Ishikawa (cell line): Measurements from ENCODE around the gene TTC34.

ENCODE experiments used
- CEBPB ChIP-seq: IDR thresholded peaks from 2 replicates; pipeline ENCODE4 v1.6.1; 2012
- CREB1 ChIP-seq: IDR thresholded peaks from 2 replicates; pipeline ENCODE4 v1.6.1; 2012; ENCODE audit warnings: low read depth
- EGR1 ChIP-seq: IDR thresholded peaks from 2 replicates; pipeline ENCODE4 v1.6.1; 2012
- EP300 ChIP-seq: IDR thresholded peaks from 2 replicates; pipeline ENCODE4 v1.6.1; 2012; ENCODE audit warnings: borderline replicate concordance
- FOXM1 ChIP-seq: IDR thresholded peaks from 2 replicates; pipeline ENCODE4 v1.6.1; 2012; ENCODE audit warnings: low read depth, borderline replicate concordance
- NFIC ChIP-seq: IDR thresholded peaks from 2 replicates; pipeline ENCODE4 v1.6.1; 2012
- RAD21 ChIP-seq: IDR thresholded peaks from 2 replicates; pipeline ENCODE4 v1.6.1; 2012; ENCODE audit warnings: low read depth
- TAF1 ChIP-seq: IDR thresholded peaks from 2 replicates; pipeline ENCODE4 v1.6.1; 2012; ENCODE audit warnings: low read depth, mild to moderate bottlenecking
- TCF12 ChIP-seq: IDR thresholded peaks from 2 replicates; pipeline ENCODE4 v1.6.1; 2012; ENCODE audit warnings: low read depth
- TEAD4 ChIP-seq: IDR thresholded peaks from 2 replicates; pipeline ENCODE4 v1.6.1; 2012
- YY1 ChIP-seq: IDR thresholded peaks from 2 replicates; pipeline ENCODE4 v1.6.1; 2012; ENCODE audit warnings: low read depth
- ZBTB7A ChIP-seq: IDR thresholded peaks from 2 replicates; pipeline ENCODE4 v1.6.1; 2012; ENCODE audit warnings: low read depth
- TF ChIP-seq, protein P1 (sequence below): IDR thresholded peaks from 2 replicates; pipeline ENCODE4 v1.6.1; 2012; ENCODE audit warnings: low read depth, mild to moderate bottlenecking
- TF ChIP-seq, protein P2 (sequence below): IDR thresholded peaks from 2 replicates; pipeline ENCODE4 v1.6.1; 2012
- TF ChIP-seq, protein P3 (sequence below): IDR thresholded peaks from 2 replicates; pipeline ENCODE4 v1.6.1; 2012

The TTC34 gene

DNA sequence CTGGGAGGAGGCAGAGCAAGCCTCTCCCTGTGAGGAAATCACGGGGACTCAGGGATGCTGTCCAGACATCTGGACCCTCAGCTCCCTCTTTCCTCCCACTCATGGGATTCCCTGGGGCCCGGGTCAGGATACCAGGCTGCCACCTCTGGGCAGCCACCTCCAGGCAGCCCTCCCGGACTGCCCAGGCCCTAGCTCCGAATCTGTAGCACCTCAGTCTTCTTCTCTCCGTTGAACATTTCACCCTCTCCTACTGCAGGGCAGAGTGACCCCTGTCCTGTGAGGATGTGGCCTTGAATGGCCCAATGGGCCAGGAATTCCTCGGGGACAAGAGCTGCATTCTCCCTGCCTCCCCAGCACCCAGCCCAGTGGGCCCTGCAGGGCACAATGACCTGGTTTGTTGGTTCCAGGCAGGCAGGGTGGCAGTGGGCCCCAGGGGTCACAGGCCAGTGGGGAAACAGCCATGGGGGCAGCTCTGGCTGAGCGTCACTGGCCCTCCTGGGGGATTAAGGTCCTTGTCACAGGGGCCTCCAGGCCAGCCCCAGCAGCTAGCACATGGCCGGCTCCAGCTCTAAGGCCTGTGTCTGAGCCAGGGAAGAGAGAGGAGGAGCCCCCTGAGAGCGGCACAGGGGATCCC lies 9.5 kb upstream of the TTC34 start:
- TF ChIP-seq ZBTB7A (no peak), TCF12 (no peak), TAF1 (no peak), FOXM1 (no peak), NFIC (no peak), RAD21 (no peak), EP300 (no peak)
- TF ChIP-seq, protein P1, sequence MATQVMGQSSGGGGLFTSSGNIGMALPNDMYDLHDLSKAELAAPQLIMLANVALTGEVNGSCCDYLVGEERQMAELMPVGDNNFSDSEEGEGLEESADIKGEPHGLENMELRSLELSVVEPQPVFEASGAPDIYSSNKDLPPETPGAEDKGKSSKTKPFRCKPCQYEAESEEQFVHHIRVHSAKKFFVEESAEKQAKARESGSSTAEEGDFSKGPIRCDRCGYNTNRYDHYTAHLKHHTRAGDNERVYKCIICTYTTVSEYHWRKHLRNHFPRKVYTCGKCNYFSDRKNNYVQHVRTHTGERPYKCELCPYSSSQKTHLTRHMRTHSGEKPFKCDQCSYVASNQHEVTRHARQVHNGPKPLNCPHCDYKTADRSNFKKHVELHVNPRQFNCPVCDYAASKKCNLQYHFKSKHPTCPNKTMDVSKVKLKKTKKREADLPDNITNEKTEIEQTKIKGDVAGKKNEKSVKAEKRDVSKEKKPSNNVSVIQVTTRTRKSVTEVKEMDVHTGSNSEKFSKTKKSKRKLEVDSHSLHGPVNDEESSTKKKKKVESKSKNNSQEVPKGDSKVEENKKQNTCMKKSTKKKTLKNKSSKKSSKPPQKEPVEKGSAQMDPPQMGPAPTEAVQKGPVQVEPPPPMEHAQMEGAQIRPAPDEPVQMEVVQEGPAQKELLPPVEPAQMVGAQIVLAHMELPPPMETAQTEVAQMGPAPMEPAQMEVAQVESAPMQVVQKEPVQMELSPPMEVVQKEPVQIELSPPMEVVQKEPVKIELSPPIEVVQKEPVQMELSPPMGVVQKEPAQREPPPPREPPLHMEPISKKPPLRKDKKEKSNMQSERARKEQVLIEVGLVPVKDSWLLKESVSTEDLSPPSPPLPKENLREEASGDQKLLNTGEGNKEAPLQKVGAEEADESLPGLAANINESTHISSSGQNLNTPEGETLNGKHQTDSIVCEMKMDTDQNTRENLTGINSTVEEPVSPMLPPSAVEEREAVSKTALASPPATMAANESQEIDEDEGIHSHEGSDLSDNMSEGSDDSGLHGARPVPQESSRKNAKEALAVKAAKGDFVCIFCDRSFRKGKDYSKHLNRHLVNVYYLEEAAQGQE, result no peak

DNA sequence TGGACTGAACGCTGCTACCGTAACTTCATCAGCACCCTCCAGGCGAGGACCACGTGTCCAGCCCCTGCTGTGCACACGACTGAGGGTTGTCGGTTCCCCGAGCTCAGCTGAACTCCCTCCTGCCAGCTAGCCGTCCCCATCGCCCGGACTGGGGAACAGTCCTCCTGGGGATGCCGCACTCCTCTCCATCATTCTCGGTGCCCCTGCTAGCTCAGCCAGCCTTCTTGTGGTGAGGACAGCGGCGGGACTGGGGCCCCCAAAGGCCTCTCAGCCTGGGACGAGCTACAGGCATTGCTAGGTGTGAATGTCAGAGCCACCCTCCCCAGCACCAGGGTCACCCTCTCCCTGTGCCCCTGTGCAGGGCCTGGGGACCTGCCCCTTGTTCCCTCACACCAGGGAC lies 8.8 kb upstream of the TTC34 start:
- TF ChIP-seq TAF1, result no peak

DNA sequence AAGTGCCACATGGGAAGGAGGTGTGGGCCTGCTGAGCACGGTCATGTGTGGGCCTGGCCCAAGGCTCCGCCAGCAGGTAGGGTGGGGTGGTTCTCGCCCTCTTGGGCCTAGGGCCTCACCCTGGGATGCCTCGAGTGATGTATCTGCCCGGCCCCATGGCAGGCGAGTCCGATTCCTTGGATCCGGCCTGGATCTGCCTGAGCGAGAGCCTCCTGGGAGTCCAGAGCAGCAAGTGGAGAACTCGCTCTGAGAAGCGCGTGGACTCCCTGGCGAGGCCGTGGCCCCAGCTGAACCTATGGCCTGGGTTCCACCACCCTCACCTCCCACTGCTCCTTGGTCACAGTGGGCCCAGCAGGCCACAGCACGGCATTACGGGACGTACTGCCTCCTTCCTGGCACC lies 8.2 kb upstream of the TTC34 start:
- no peak for TF ChIP-seq ZBTB7A
- no peak for TF ChIP-seq TEAD4
- TF ChIP-seq TCF12, result no peak
- TF ChIP-seq, protein P2, sequence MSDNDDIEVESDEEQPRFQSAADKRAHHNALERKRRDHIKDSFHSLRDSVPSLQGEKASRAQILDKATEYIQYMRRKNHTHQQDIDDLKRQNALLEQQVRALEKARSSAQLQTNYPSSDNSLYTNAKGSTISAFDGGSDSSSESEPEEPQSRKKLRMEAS, result no peak
- no peak for TF ChIP-seq CREB1

DNA sequence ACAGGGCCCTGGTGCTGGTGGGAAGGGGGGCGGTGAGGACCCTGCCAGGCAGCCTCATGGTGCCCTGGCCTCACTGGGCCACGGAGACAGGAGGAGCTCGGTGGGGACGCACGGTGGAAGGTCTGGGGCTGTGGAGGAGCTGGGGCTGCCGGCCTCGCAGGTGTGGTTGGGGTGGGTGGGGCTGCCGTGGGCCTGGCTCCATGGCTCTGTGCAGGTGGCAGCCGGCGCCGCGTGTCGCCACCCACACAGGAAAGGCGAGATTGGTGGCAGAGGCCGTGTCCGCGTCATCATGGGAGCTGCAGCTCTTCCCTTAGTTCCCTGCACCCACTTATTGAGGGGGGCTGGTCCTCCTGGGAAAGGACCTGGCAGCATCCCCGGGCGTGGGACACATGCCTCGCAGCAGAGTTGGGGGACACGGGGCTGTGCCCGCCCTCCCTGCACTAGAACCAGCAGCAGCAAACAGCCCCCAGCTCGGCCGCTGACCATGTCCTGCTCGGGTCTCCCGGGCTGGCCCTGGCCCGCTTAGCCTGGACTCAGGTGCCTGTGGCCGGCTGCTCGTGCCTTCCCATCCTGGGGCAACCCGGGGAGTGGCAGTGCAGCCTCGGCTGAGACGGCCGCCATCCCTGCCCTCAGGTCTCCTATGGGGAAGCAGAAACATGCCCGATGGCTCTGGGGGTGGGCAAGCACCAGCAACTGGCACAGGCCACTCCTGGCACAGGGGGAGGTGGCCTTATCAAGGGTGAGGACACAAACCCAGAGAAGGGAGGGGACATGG lies 7.5 kb upstream of the TTC34 start:
- TF ChIP-seq, protein P3, sequence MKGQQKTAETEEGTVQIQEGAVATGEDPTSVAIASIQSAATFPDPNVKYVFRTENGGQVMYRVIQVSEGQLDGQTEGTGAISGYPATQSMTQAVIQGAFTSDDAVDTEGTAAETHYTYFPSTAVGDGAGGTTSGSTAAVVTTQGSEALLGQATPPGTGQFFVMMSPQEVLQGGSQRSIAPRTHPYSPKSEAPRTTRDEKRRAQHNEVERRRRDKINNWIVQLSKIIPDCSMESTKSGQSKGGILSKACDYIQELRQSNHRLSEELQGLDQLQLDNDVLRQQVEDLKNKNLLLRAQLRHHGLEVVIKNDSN, result no peak
- TF ChIP-seq TCF12 (no peak), CREB1 (no peak), TAF1 (no peak), FOXM1 (no peak), YY1 (no peak), TEAD4 (no peak), EP300 (no peak), NFIC (no peak), ZBTB7A (no peak), EGR1 (no peak), RAD21 (no peak), CEBPB (no peak)
- TF ChIP-seq, protein P2, result no peak
- TF ChIP-seq, protein P1, result no peak

DNA sequence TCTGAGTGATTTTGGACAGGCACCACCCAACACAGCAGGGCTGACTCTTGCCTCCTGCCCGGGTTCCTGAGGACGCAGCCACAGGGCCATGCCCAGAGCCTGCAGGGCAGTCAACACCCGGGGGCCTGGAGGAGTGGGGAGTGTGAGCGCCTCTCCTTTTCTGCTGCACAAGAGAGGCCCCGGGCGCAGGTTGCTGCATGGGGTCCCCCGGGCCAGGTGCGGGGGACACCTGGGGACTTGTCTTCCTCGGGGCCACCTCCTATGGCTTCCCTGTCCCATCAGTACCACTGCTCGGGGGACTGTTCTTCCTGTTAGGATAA lies 6.9 kb upstream of the TTC34 start:
- TF ChIP-seq CREB1 (no peak), EP300 (no peak), RAD21 (no peak), TCF12 (no peak), ZBTB7A (no peak), TEAD4 (no peak), CEBPB (no peak), NFIC (no peak)
- TF ChIP-seq, protein P1, result no peak
- TF ChIP-seq, protein P2, result no peak
